Measurements from ENCODE around the gene PBX1. TPM values are rescaled to one million over a fixed set of nuclear protein-coding genes. Genes with fewer than 3 reads are reported as not detected.

The PBX1 gene
- total RNA-seq, 2 experiments from 2014 or later = not detected

DNA sequence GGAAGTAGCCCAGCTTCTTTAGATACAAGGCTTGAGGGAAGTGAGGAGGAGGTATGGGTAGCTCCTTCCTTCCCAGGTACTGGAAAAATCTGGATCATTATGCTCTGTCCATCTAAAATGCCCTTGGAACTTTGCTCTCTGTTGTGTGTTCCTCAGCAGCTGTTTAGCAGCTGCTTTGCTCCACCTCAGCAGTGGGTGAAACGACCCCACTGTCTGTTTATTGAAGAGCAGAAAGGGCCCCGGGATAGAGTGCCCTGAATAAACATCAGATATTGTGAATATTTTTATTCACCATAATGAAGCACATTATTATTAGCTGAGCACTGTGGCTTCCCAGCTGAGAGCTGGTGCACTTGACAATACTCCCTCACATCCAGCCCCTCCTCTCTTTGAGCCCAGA, 237.9 kb downstream of the PBX1 start:
- CTCF ChIA-PET = interaction anchor here (1.5 kb wide), 1 partner anchor 9 kb away, joined by 8 read pairs; no protein-coding TSS in a partner anchor
- DNase-seq (no peak), ATAC-seq (no peak)
- H3K9me3 Mint-ChIP-seq = no peaks in the 10 kb centered on the region
- POLR2A ChIA-PET = no interaction called here
- intact Hi-C loops (cut with micrococcal nuclease) = no loop called here
- H3K36me3 Mint-ChIP-seq (ENCODE audit: low read depth) = no peaks in the 10 kb centered on the region
- H3K4me3 Mint-ChIP-seq = no peak overlapping the region
- H3K4me1 Mint-ChIP-seq (ENCODE audit: low read depth) = no peaks in the 10 kb centered on the region
- no peaks in the 10 kb centered on the region for H3K27me3 Mint-ChIP-seq
- TF ChIP-seq, protein P1, sequence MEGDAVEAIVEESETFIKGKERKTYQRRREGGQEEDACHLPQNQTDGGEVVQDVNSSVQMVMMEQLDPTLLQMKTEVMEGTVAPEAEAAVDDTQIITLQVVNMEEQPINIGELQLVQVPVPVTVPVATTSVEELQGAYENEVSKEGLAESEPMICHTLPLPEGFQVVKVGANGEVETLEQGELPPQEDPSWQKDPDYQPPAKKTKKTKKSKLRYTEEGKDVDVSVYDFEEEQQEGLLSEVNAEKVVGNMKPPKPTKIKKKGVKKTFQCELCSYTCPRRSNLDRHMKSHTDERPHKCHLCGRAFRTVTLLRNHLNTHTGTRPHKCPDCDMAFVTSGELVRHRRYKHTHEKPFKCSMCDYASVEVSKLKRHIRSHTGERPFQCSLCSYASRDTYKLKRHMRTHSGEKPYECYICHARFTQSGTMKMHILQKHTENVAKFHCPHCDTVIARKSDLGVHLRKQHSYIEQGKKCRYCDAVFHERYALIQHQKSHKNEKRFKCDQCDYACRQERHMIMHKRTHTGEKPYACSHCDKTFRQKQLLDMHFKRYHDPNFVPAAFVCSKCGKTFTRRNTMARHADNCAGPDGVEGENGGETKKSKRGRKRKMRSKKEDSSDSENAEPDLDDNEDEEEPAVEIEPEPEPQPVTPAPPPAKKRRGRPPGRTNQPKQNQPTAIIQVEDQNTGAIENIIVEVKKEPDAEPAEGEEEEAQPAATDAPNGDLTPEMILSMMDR (IDR thresholded peaks at IDR 0.05) = no peak
- no peak overlapping the region for H3K27ac Mint-ChIP-seq

DNA sequence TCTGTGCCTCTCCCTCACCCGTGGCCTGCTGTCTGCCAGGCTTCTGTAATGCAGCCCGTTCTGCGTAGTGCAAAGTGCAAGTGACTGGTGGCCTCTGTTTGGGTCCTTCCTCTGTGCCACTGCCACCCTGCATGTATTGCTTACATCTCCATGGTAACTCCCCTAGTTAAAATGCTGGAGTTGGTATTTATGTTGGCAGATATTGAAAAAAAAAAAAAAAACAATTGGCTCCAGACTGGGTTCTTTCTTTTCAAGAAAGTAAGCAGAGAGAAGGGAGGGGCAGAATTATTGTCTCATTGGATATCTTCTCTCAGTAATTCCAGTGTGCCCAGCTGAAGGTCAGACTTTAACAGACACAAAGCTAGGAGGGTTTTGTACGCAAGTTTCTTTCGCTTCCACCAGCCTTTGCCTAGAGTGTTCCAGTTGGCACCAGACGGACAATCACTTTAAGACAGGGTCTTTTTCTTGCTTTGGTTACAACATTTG, 242.3 kb downstream of the PBX1 start:
- H3K27ac Mint-ChIP-seq = no peak overlapping the region

DNA sequence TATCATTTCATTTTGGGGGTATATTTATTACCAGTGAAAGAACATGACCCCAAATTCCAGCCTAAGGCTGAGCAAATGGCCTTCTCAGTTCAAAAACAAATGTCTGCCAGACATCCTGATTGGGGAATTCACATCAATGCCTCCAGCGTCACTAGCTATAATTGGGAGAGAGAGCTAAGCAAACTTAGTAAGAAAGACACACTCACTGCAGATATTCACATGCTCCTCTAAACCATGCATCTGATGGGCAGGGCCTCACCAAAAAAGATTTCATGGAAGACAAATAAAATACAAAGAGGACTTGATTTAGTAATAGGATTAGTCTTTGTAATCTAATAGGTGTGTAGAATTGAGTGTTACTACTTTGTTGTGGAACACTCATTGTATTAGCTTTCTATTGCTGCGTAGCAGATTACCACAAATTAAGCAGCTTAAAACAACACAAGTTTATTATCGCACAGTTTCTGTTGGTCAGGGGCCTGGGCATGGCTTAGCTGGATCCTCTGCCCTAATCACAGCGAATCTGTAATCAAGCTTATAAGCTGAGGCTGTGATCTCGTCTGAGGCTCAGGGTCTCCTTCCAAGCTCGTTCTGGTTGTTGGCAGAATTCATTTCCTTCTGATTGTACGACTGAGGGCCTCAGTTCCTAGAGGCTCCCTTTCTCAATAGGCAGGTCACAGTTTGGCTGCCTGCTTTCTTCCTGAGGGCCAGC, 243.0 kb downstream of the PBX1 start:
- POLR2A ChIA-PET = no interaction called here
- Mint-ChIP-seq H3K27me3 (no peaks in the 10 kb centered on the region), H3K27ac (no peak overlapping the region), H3K4me1 (ENCODE audit: low read depth) (no peaks in the 10 kb centered on the region), H3K4me3 (no peak overlapping the region), H3K36me3 (ENCODE audit: low read depth) (no peaks in the 10 kb centered on the region), H3K9me3 (no peaks in the 10 kb centered on the region)
- ATAC-seq (no peak), DNase-seq (no peak)
- TF ChIP-seq, protein P1 (IDR thresholded peaks at IDR 0.05) = no peak
- CTCF ChIA-PET = interaction anchor here (1.0 to 2.2 kb wide), 3 partner anchors 12 to 15 kb away, joined by 3 to 9 read pairs (median 3); no protein-coding TSS in a partner anchor
- intact Hi-C loops (cut with micrococcal nuclease) = no loop called here

More for the DNA sequence above, 242.3 kb downstream of the PBX1 start:
- intact Hi-C loops (cut with micrococcal nuclease) = no loop called here
- H3K27me3 Mint-ChIP-seq = no peaks in the 10 kb centered on the region
- ChIA-PET POLR2A (no interaction called here), CTCF (interaction anchor here (1.0 kb wide), 1 partner anchor 14 kb away, joined by 4 read pairs; no protein-coding TSS in a partner anchor)
- DNase-seq = no peak
- H3K4me1 Mint-ChIP-seq (ENCODE audit: low read depth) = no peaks in the 10 kb centered on the region
- no peaks in the 10 kb centered on the region for H3K36me3 Mint-ChIP-seq (ENCODE audit: low read depth)
- TF ChIP-seq, protein P1 (IDR thresholded peaks at IDR 0.05) = no peak
- ATAC-seq = no peak
- H3K4me3 Mint-ChIP-seq = no peak overlapping the region
- H3K9me3 Mint-ChIP-seq = no peaks in the 10 kb centered on the region

DNA sequence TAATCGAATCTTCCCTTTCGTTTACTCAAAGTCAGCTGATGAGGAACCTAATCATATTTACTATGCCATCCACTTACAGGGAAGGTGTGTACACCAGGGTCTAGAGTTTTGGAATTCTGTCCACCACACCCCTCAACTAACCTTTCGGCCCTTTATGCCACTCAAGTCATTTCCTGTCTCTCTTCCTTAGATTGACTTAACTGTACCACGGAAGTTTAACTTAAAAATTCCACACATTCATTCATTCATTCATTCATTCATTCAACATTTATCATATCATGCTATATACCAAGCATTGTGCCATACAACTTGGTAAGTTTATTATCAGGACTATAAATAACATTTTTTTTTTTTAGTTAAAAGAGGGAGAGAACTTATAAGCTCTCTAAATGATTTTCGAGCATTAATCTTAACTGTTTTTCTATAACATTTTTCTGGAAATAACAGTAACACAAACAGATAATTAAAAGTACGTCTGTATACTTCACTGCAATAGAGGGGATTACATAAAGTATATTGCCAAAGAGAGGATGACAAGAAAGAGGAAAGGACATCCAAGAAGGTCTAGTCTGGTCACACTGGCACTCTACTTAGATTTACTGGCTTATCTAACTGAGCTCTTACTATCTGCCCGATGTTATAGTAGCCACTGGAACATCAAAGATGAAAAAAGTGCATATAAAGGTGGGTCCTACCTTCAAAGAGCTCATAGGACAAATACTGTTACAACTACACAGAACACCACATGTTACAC, 243.7 kb downstream of the PBX1 start:
- no peaks in the 10 kb centered on the region for H3K27me3 Mint-ChIP-seq
- H3K9me3 Mint-ChIP-seq = no peaks in the 10 kb centered on the region
- H3K36me3 Mint-ChIP-seq (ENCODE audit: low read depth) = no peaks in the 10 kb centered on the region
- intact Hi-C loops (cut with micrococcal nuclease) = no loop called here
- ChIA-PET POLR2A (no interaction called here), CTCF (interaction anchor here (1.0 to 2.2 kb wide), 3 partner anchors 11 to 16 kb away, joined by 3 to 9 read pairs (median 3); no protein-coding TSS in a partner anchor)
- H3K4me1 Mint-ChIP-seq (ENCODE audit: low read depth) = no peaks in the 10 kb centered on the region
- DNase-seq = no peak
- TF ChIP-seq, protein P1 (IDR thresholded peaks at IDR 0.05) = no peak
- no peak overlapping the region for H3K4me3 Mint-ChIP-seq
- ATAC-seq = no peak
- H3K27ac Mint-ChIP-seq = no peak overlapping the region

DNA sequence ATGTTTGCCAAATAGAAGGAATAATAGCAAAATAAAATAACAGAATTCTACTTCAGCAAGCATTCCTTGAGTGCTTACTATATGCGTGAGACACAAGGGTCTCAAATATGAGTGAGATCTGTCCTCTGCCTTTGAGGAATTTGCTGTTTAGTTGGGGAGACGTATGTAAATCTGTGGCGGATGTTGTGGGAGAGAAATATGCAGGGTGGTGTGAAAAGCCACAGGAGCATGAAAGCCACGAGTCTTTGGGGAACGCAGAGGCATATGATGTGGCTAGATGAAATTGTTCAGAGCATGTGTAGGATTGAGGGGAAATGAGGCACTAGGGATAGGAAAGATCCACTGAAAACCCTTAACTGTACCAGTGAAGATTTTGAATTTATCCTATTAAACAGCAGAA, 244.4 kb downstream of the PBX1 start:
- intact Hi-C loops (cut with micrococcal nuclease) = no loop called here
- ATAC-seq = no peak

More for the DNA sequence above, 244.4 kb downstream of the PBX1 start:
- Mint-ChIP-seq H3K27me3 (no peaks in the 10 kb centered on the region), H3K4me3 (no peak overlapping the region), H3K4me1 (ENCODE audit: low read depth) (no peaks in the 10 kb centered on the region), H3K36me3 (ENCODE audit: low read depth) (no peaks in the 10 kb centered on the region), H3K27ac (no peak overlapping the region), H3K9me3 (no peaks in the 10 kb centered on the region)
- DNase-seq = no peak
- POLR2A ChIA-PET = no interaction called here
- CTCF ChIA-PET = interaction anchor here (1.0 to 2.2 kb wide), 2 partner anchors 10 to 15 kb away, joined by 3 to 9 read pairs; no protein-coding TSS in a partner anchor
- TF ChIP-seq, protein P1 (IDR thresholded peaks at IDR 0.05) = no peak

All from activated CD8-positive, alpha-beta T cell treated with anti-CD3 and anti-CD28 coated beads for 36 hours (primary cell).